HK-2 (cell line): ENCODE results near the gene WDR27.
"Not testable (repeated sequence)": the region's sequence is repeated elsewhere in the genome, so short reads cannot be mapped to it uniquely, and the experiment has no call there.

ENCODE experiments used
- DNase-seq: peaks from one replicate; pipeline ENCODE4 v3.0.0-alpha.2; 2018; ENCODE audit not compliant: unreplicated experiment

The WDR27 gene

DNA sequence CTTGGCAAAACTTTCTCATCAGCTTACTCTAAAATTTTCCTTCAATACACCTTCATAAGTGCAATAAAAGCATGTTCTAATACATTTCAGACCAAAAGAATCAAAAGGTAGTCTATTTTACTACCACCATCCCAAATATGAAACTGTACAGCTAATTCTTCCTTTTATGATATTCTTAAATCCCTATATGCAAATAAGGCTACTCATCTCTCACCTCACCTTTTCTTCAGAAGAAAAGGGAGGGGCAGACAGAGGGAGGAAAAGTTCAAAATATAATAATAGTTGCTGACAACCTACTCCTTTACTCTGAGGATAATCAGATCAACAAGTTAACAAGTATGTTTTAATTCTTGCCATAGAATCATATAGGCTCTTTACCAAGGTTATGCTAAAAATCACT, 7.5 kb upstream of the WDR27 start:
- no peak for DNase-seq

- DNase-seq, result no peak
Measured at GRCh38 chr6:169707772-169708171, 5.9 kb upstream of the WDR27 start.

GRCh38 chr6:169702840-169703246, 1.0 kb upstream of the WDR27 start:
- DNase-seq, result peak; percentile 67

GRCh38 chr6:169701311-169701953, 397 bp downstream of the WDR27 start:
- no peak for DNase-seq

DNA sequence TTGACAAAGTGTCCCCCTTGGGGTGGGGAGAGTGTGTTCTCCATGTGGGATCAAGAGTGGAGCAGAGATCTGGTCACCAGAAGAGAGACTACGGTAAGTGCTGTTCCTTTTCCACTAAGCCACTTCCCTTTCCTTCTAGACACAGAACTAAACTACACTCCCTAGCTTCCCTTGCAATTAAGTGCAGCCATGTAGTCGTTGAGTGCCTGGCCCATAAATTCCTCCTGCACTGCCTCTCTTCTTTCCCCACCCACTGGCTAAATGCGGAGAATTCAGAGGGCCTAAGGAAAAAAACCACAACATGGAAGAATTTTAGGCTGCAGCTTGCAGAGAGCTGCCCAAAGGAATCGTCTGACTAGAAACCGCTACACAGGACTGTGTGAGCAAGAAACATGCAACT, 1.5 kb downstream of the WDR27 start:
- DNase-seq, result no peak

GRCh38 chr6:169697115-169697514, 4.7 kb downstream of the WDR27 start:
- not testable (repeated sequence) for DNase-seq

DNA sequence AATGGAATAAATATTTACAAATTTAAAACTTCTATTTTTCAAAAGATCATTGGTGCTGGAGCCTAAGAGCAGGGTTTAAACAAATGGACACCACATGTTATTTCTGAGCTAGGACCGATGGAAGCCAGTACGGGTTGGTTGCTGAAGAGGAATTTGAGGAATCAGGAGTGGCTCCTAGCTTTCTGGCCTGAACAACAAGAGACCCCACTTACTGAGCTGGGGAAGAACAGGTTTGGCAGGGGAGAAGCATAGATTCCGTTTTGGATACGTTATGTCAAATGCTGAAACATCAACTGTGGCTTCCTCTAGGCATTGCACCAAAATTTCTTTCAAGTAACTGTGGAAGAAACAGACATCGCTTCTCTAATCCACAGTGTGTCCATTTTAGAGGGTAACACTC, 6.7 kb downstream of the WDR27 start:
- DNase-seq, result no peak

DNA sequence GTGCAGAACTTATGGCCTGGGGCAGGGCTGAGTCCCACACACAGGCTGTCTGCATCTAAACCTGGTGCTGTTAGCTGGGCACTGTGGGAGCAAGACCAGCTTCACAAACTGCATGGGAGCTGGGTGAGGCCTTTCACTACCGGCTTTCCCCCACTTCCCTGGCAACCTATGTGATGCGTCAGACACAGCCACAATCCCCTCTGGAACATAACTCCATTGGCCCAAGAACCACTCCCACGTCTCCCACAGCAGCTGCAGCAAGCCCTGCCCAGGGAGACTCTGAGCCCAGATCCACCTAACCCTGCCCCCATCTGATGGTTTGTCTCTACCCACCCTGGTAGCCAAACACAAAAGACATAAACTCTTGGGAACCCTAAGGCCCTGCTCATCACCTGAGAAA, 9.3 kb downstream of the WDR27 start:
- DNase-seq, result no peak

DNA sequence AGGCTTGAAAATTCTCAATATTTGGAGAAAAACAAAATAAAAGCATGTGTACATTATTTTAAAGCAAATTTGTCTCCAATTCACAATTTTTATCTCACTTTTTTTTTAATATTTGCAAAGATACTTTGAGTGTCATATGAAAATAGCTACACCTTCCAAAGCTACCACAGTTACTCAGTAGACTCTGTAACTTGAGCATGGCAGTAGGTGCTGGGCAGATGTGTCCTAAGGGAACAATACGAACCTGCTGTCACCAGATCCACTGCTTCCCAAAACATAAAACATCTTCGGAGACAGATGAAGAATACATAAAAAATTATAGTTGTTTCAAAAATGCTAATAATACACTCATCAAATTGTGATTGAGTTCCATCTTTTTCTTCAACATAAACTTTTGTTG, 10.6 kb downstream of the WDR27 start:
- DNase-seq, result no peak

GRCh38 chr6:169689287-169689686, 12.5 kb downstream of the WDR27 start:
- DNase-seq, result peak; percentile 45

- DNase-seq, result no peak
Measured at GRCh38 chr6:169685860-169686259, 16.0 kb downstream of the WDR27 start.

DNA sequence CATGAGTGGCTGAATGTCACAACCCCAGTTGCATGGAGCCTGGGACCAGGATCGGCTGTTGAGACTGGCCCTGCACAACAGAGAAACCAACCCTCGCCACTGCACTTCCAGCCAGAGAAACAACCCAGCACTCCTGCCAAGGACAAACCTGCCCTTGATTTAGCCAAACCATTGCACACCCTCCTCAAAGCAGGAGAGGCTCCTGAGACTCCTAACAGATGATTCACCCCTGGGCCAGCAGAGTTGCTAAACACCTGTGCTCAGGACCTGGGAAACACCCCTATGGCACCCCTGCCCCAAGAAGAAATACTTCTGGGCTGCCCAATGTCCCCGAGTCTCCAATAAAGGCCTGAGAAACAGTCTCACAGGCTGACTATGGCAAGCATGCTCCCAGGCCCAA, 17.8 kb downstream of the WDR27 start:
- DNase-seq, result no peak

GRCh38 chr6:169678342-169678741, 23.5 kb downstream of the WDR27 start:
- DNase-seq, result no peak

GRCh38 chr6:169677096-169677495, 24.7 kb downstream of the WDR27 start:
- no peak for DNase-seq

GRCh38 chr6:169675011-169675410, 26.8 kb downstream of the WDR27 start:
- DNase-seq, result no peak

DNA sequence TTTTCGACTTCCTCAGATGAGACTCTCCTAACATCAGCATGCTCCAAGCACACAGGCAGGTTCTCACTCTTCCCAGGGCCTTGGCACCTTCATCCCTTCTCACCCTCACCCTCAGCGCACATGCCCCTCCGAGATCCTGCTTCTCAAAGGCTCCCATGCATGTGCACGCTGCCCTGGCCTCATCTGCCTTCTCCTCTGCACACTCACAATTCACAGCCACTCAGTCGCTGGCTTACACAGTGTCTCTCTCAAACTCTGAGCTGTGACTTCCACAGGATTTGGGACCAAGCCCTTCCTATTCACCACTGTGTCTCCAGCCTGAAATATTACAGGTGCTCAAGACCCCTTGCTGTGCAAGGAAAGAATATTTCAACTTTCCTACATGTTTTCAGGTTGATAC, 30.3 kb downstream of the WDR27 start:
- DNase-seq, result no peak

- no peak for DNase-seq
Measured at GRCh38 chr6:169669889-169670288, 31.9 kb downstream of the WDR27 start.

GRCh38 chr6:169669147-169669546, 32.7 kb downstream of the WDR27 start:
- no peak for DNase-seq

GRCh38 chr6:169668203-169668847, 33.5 kb downstream of the WDR27 start:
- no peak for DNase-seq

- no peak for DNase-seq
Measured at GRCh38 chr6:169667716-169668115, 34.1 kb downstream of the WDR27 start.

DNA sequence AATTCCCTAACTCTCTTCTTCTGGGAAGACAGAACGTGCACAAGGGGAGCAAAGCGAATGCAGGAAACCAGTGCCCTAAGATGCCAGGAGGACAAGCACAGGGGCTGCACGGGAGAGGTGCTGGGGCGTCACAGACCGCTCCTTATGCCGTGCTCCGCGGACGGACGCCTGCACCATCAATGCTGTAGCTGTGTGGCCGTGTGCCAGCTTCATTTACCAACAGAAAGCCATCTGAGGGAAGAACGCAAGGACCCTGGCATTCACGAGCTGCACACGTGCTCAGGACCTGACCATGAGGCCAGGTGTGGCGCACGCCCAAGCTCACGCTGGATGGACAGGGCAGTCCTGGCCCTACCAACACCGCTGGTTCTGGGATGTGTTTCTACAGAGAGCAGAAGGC, 35.4 kb downstream of the WDR27 start:
- no peak for DNase-seq

DNA sequence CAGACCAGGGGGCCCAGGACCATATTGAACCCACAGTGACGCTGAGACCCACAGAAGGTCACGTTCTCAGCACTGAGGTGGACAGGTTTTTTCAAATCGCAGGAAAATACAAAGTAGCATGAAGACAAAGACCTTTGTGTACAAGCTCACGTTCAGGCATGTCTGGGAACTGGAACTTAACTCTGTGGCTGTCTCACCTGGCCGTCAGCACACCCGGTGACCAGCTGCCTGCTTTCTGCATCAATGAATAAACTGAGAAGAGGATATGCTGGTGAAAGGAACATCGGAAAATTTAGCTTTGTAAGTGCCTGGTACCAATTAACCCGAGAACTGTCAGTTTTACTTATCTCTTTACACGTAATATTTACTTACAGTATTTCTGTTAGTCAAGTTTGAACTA, 36.5 kb downstream of the WDR27 start:
- DNase-seq, result no peak

DNA sequence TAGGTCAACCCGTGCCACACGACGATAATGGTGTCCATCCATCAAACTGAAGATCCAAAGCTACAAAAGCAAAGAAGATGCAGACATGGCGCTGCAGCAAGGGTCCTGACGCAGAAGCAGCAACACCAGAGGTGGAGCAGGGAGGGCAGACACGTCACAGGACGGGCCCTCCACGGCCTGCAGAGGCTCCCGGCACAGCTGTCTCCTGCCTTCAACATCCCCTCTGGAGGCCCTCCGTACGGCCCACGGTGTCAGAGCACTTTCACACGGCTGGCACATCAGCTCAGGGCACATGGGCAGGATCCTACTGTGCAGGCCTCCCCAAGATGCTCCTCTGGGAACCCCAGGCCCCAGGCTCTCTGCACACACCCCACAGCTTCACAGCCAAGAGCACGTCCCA, 37.6 kb downstream of the WDR27 start:
- no peak for DNase-seq

DNA sequence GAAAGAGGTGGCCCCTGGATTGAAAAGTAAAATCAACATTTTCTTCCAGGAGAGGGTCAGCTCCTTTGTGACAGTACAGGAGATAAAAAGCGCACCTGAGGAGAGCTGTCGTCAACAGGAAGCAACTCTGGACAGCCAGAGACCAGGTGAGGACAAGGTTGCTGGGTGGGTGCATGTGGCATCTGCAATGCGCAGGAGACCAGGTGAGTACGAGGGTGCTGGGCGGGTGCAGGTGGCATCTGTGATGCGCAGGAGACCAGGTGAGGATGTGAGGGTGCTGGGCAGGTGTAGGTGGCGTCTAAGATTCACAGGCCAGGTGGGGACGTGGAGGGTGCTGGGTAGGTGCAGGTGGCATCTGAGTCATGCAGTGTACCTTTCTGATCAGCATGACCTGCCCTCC, 38.4 kb downstream of the WDR27 start:
- no peak for DNase-seq
